ENCODE results near the gene EBLN2.

DNA sequence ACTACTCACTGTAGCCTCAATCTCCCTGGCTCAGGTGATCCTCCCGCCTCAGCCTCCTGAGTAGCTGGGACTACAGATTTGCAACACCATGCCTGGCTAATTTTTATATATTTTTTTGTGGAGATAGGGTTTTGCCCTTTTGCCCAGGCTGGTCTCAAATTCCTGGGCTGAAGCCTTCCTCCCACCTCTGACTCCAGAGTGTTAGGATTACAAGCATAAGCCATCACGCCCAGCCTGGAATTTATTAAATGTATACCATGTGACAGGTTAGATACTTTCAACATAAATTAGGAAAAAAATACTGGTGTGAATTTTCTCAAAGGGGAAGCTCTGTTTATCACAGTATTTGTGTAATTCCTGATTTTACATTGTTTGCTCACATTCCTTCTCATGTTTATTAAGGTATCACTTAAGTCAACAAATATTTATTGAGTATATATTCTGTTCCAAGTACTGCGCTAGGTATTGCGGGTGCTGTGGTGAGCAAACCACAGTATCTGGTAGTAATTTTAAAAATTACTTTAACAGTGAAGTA, 40.1 kb upstream of the EBLN2 start:
- TF ChIP-seq, protein P1, sequence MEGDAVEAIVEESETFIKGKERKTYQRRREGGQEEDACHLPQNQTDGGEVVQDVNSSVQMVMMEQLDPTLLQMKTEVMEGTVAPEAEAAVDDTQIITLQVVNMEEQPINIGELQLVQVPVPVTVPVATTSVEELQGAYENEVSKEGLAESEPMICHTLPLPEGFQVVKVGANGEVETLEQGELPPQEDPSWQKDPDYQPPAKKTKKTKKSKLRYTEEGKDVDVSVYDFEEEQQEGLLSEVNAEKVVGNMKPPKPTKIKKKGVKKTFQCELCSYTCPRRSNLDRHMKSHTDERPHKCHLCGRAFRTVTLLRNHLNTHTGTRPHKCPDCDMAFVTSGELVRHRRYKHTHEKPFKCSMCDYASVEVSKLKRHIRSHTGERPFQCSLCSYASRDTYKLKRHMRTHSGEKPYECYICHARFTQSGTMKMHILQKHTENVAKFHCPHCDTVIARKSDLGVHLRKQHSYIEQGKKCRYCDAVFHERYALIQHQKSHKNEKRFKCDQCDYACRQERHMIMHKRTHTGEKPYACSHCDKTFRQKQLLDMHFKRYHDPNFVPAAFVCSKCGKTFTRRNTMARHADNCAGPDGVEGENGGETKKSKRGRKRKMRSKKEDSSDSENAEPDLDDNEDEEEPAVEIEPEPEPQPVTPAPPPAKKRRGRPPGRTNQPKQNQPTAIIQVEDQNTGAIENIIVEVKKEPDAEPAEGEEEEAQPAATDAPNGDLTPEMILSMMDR (IDR thresholded peaks at IDR 0.05): no peak
- no peak for TF ChIP-seq EP300 (IDR thresholded peaks at IDR 0.05)

Measured in ovary (tissue), 3 donors.